Measurements from ENCODE around the gene KCNJ13.

KCNJ13 gene

DNA sequence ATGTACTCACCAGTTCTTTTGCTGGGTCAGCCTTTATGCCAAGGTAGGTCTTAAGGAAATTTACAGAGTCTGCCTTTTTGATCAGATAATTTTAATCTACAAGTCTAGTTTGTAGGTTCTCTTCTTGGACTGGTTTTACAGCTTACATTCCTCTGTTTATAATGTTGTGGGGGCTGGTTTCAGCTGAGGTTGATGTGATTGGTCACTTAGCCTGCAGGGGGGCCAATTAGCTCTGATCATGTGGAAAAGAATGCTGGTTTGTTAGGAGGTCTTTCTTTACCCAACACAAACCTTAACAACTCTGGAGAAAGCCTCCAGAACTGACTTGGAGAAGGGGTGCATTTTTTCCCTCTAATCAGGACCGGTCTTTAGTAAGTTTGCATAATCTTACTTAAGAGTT, at the start of gene KCNJ13:
Gene KCNJ13 (minus strand): TSS at position 131 of the 400 bp plus-strand sequence. CDS start 5,203 bp downstream, outside the sequence.
- DNase-seq (ENCODE audit: low read depth) = no peak

DNA sequence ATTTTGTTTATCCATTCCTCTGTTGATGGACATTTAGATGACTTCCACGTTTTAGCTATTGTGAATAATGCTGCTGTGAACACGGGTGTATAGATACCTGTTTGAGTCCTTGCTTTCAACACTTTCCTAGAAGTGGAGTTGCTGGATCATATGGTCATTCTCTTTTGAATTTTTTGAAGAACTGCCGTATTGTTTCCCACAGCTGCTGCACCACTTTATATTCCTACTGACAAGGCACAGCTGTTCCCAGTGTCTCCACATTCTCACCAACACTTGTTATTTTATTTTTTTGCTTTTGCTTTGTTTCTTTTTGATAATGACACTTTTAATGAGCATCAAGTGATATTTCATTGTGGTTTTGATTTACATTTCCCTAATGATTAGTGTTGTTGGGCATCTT, 41.4 kb upstream of the KCNJ13 start:
- DNase-seq (ENCODE audit: low read depth) = no peak

DNA sequence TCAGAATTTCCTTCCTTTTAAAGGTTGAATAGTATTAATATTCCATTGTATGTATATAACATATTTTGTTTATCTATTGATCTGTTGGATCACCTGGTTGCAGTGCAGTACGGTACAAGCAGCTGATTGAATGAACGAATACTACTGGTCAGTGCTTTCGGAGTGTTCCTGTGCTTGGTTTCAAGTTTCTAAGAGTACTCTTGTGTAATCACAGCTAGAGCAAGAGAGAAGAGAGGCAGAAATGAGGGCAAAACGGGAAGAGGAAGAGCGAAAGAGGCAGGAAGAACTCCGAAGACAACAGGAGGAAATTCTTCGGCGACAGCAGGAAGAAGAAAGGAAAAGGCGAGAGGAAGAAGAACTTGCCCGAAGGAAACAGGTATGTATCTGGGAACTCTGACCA, 40.3 kb upstream of the KCNJ13 start:
- no peak for DNase-seq (ENCODE audit: low read depth)

DNA sequence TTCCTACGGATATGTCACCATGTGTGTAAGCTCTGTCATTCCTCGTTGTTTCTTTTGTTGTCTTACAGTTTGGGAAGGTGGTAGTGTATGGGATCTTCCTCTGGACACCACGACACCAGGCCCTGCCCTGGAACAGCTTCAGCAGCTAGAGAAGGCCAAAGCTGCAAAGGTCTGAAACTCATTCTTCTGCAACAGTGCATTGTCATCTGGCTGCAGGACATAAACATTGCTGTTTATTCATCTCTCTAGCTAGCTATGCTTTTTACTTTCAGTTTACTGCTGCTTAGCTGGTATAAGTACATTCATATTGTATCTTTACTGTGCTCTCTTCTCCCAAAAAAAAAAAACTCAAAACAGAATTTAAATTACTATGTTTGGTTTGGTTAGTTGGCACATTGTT, 39.2 kb upstream of the KCNJ13 start:
- DNase-seq (ENCODE audit: low read depth) = no peak

DNA sequence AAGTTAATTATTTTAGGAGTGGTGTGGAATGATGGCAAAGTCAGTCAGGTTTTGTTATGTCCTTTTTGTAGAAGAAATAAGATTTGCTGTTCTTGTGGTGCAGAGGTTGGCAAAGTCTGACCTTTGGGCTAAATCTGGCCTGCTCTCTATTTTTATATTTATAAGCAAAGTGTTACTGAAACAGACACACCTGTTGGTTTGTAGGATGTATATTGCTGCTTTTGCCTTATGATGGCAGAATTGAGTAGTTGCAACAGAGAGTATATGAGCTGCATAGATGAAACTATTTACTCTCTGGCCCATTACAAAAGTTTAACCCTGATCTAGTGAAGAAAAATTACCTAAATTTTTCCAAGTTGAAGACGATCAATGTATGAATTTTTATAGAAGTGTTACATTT, 34.1 kb upstream of the KCNJ13 start:
- DNase-seq (ENCODE audit: low read depth) = no peak

DNA sequence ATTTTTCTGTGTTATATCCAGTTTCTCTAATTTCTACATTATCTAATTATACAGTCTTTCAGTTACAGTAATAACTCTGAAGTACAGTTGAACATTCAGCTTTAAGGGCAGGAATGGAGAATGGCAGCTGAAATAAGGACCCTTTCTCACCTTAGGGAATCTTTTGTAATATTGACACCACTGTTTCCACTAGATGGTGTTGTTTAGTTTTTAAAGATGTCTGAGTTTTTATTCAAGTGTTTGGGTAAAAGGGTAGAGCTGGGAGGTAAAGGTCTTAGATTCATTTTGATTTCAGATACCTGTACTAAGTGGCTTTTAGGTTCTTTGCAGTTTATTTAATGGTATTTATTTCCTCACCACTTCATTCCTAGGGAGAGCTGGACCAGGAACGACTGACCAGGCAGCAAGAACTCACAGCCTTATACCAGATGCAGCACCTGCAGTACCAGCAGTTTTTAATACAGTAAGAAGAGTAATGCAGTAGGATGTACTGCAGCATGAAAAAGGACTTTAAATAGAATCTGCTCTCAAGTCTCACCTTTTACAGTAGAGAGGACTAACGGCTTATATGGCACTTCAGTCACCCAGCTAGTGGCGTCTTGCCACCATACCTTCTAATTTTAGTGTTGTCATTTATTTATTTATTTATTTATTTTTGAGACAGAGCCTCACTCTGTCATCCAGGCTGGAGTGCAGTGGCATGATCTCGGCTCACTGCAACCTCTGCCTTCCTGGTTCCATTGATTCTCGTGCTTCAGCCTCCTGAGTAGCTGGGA, 33.2 kb upstream of the KCNJ13 start:
- no peak for DNase-seq (ENCODE audit: low read depth)

DNA sequence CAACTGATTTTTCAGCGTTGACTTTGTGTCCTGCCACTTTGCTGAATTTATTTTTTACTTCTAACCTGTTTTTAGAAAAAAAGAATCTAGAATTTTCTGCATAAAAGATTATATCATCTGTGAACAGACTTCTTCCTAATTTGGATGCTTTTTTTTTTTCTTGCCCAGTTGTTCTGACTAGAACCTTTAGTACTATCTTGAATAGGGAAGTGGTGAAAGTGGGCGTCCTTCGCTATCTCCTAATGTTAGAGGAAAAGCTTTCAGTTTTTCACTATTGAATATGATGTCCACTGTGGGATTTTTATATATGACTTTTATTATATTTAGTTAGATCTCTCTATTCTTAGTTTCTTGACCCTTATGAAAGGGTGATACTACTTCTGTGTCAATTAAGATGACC, 25.7 kb upstream of the KCNJ13 start:
- DNase-seq (ENCODE audit: low read depth) = no peak

DNA sequence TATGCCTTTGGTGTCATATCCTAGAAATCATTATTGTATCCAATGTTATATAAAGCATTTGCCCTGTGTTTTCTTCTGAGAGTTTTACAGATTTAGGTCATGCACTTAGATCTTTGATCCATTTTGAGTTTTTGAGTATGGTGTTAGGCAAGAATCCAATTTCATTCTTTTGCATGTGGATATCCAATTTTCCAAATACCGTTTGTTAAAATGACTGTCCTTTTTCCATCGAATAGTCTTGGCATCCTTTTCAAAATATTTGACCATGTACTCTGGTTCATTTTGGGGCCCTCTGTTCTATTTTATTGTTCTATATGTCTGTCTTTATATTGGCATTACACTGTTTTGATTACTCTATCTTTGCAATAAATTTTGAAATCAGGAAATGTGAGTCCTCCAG, 23.8 kb upstream of the KCNJ13 start:
- DNase-seq (ENCODE audit: low read depth) = no peak

DNA sequence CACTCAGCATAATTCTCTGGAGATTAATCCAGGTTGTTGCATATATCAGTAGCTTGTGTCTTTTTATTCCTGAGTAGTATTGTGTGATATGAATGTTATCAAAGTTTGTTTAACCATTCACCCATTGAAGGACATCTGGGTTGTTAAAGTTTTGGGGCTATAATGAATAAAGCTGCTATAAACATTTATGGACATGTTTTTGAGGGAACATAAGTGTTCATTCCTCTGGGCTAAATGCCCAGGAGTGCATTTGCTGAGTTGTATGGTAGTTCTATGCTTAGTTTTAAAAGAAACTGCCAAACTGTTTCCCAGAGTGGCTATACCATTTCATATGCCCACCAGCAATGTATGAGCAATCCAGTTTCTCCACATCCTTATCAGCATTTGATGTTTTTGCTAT, 21.8 kb upstream of the KCNJ13 start:
- no peak for DNase-seq (ENCODE audit: low read depth)

DNA sequence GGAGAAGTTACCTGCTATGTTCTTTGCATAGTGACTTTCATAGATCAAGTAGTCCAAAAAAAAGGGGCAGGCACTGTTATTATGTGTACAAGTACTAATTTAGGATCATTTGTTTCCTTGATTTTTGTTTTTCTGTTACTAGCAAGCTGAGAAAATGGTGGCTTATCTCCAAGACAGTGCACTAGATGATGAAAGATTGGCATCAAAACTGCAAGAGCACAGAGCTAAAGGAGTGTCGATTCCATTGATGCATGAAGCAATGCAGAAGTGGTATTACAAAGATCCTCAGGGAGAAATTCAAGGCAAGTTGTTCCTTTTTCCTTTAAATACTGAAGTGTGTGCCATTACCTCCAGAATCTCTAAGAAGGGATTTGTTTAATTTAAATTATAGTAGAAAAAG, 19.6 kb upstream of the KCNJ13 start:
- no peak for DNase-seq (ENCODE audit: low read depth)

DNA sequence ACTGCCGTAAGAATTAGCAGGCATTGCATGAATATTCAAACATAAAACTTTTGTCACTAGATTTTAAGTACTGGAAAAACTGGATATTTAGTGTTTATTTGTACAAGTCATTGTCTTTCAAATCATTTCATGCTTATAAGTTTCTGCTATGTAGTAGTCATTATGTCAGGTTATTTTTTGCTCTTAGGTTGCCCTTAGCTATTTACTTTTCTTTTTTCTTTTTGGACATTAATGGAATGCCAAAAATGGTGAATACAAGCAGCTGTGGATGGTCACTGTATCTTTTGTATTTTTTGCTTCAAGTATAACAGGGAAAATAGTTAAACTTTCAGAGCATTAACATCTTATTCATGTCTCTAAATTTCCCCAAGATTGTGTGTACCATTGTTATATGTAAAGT, 18.6 kb upstream of the KCNJ13 start:
- no peak for DNase-seq (ENCODE audit: low read depth)

DNA sequence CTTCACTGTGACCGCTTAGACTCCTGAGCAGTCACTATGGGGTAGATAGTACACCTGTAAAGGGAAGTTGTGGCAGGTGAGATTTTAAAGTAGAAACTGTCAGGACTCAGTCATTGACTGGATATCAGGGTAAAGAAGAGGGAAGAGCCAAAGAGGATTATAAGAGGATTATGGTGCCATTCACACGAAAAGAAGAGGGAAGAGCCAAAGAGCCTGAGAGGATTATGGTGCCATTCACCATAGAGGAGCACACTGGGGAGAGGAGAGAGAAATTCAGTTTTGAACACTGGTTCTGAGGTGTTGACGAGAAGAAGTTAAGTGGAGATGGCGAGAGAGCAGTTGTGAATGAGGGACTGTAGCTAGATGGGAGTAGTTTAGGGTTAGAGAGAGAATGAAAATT, 16.9 kb upstream of the KCNJ13 start:
- no peak for DNase-seq (ENCODE audit: low read depth)

DNA sequence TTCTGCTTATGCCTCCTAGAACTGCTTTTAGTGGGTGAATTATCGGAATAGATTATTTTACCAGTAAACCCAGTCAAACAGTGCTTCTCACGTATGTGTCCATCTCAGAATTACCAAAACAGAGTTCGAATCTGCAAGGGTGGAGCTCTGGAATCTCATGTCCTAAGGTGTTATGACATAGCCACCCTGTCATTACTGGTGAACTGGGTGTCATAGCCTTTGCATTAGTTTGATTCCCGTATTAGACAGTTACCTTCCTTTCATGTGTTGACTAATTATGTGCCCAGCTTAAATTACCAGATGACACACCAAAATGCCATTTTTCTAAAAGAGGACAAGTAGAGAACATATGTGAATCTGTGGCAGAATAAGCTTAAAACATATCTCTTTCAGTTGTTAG, 15.2 kb upstream of the KCNJ13 start:
- no peak for DNase-seq (ENCODE audit: low read depth)

DNA sequence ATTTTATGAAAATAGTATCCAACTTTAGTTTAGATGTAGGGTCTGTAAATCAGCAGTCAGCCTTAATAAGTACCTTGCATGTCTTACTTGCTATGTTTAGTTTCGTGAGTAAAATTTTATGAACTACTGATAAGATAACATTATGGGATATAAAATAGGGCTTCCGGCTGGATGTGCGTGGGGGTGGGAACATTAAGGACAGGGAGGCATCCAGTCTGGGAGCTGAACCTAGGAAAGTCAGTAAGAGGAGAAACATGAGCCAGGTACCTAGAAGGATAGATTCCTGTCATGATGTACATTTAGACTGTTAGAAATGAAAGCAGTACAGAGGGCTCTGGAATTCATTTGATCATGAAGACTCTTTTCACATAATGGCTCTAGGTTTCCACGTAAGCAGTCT, 12.7 kb upstream of the KCNJ13 start:
- DNase-seq (ENCODE audit: low read depth) = no peak

DNA sequence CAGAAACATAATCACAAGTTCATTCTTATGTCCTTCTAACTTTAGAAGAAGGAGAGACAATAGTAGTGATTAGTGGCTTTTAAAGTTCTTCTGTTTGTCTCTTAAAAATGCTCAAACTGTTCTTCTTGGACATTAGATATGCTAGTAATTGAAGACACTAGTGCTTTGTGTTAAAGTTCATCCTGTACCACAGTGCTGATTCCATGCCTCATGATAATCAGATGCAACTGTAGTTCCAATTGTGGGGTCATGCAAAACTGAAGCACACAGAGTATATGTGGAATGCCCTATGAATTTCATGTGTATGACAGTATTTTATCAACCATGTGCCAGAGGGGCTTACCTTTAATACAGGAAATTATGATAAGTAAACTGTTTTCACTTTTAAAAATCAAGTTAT, 11.4 kb upstream of the KCNJ13 start:
- DNase-seq (ENCODE audit: low read depth) = no peak

DNA sequence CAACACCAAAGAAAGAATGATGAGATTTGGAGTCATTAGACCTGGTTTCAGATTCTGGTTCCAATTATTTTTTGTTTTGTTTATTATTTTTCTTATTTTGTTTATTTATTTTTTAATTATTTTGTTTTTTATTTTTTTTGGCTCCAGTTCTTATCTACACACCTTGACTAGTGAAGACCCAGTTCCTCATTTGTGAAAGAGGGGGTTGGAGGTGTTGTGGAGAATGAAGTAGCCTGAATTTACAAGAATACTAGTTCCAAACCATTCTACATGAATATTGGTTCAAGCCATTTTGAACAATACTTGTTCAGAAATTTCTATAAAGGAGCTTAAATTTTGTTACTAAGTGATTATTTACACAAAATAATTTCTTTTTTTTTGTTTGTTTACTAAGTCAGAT, 6.9 kb upstream of the KCNJ13 start:
- no peak for DNase-seq (ENCODE audit: low read depth)

DNA sequence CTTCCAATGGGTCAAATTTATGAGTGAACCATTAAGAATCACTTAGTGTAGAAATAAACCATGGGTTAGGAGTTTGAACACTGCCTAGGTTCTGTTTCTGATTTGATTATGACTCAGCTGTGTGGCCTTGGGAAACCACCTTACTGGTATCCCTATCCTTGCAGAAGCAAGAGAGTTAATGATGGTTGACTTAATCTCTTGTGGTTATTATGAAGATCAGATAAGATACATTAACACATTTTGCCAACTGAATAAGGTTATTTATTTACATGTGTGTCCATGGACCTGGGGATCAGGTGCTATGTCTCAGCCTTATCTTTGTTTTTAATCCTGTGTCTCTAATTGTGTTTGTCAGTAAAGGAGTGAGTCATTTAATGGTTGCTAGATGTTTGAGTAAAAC, 5.4 kb upstream of the KCNJ13 start:
- DNase-seq (ENCODE audit: low read depth) = no peak

DNA sequence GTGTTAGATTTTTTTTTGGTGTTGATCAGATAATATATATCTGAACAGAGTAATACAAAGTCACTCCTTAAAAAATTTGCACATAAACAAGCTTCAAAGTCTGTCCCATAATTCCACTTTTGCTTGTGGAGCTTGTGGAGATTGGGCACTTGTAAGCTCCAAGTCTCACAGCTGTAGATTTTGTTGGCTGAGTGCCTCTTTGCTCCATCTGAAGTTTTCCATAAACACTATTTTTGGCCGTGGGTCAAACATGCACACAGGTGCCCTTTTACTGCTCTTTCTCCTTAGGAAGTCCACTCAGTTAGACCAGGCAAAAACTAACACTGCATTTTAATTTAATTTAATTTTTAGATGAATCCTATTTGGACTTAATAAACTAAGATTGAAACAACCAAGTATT, 3.6 kb upstream of the KCNJ13 start:
- DNase-seq (ENCODE audit: low read depth) = no peak

DNA sequence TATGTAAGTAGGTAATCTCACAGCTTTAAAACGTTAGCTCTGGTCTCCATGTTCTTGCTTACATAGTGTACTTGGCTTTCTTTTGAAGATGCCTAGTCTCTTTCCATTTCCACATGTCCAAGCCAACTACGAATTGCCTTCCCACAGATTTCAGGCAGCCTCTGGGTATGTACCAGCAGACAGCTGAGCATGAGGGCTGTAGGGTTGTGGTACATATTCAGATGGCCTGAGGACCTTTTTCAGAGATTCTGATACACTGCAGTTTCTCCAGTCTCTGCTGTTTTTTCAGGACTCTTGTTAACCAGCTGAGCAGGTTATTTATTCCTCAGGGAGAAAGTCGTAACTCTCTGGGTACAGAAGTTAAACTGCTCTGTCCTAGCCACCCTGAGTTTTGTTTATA, 3.1 kb upstream of the KCNJ13 start:
- no peak for DNase-seq (ENCODE audit: low read depth)

DNA sequence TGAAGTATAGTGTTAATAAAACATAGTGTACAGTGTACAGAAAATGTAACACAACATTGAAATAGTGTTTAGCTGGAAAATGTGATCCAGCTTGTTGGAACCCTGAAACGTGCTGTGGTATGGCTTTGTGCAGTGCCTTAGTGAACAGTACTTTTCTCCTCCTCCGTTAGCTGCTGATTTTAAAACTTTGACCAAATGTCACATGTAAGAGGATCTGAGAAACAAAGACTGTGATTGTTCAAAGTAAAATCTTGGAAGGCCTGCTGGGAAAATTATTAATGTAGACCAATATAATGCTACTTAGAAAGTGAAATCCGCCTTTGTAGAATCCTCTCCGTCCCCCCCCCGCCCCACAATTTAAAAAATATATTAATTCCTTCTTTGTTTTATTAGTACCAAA, 911 bp upstream of the KCNJ13 start:
- no peak for DNase-seq (ENCODE audit: low read depth)

DNA sequence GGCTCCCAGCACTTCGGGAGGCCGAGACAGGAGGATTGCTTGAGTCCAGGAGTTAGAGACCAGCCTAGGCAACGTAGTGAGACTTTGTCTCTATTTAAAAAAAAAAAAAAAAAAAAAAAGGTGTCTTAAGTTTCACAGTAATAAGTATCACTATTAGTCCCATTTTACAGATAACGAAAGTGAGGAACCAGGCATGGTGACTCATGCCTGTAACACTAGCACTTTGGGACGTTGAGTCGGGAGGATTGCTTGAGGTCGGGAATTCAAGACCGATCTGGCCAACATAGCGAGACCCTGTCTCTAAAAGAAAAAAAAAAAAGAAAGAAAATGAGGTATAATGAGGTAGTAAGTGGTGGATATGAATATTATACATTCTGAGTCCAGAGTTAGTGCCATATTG, 2.5 kb downstream of the KCNJ13 start:
- no peak for DNase-seq (ENCODE audit: low read depth)

DNA sequence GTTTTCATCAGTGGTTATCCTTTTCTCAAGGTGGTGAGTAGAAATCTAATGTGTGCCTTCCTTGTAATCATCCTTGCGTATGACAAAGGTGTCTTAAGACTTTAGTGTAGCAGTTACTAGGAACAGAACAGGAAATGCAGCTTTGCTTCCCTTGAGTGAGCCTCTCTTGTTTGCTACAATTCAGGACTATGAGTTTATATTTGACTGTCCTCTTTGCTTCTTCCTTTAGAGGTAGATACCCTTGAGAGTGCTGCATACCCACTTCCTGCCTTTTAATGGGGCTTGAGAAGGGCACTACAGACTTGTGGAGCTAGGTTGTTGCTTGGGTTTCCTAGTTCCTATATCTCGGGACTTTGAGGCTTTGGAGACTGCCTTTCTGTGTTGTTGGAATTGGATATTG, 3.8 kb downstream of the KCNJ13 start:
- DNase-seq (ENCODE audit: low read depth) = no peak

DNA sequence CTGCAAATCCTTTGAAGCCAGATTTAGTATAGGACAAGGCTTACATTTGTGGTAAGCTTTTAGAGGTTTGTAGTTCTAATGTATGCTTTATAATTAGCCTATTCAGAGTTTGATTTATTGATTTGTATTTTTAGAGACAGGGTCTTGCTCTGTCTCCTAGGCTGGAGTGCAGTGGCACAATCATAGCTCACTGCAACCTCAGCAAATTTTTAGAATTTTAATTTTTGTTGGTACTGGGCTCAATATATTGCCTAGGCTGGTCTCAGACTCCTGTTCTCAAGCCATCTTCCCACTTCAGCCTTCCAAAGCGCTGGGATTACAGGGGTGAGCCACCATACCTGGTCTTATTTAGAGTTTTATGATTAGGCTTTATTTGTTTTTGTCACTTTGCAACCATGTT, 4.5 kb downstream of the KCNJ13 start:
- no peak for DNase-seq (ENCODE audit: low read depth)

DNA sequence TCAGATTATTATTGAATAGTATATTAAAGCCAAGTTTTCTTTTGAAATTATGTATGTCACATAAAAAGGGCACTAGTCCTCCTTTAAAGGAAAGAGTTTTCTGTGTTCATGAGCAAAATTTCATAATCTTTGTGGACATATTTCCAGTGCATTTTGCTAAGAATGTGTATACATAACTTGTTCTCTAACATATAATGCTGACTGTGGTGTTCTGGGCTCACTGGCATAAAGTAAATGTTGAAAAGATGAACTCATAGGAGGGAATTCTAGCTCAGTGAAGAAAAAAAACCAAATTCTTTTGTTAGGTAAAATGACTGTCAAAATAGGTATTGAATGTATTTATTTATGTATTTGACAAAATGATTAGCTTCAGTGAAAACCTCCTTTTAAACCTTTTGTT, 6.2 kb downstream of the KCNJ13 start:
- DNase-seq (ENCODE audit: low read depth) = no peak

DNA sequence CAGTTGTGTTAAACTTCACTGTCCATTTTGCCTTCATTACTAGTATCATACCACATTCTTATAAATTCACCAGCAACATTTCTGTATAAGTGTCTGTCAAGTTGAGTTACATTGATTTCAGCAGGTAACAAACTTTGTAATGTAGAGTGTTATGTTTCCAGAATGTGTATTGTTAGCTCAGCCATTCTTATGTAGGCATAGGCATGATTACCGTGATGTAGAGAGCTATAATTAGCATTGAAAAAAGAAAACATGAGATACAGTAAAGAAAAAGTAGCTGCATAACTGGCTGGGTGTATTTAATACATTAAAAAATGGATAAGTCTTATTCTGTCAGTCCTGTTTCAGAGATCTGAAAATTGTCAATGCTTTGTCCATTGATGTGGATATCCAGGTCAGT, 8.5 kb downstream of the KCNJ13 start:
- DNase-seq (ENCODE audit: low read depth) = no peak
